ENCODE data around the gene PBX3.

PBX3 gene

DNA sequence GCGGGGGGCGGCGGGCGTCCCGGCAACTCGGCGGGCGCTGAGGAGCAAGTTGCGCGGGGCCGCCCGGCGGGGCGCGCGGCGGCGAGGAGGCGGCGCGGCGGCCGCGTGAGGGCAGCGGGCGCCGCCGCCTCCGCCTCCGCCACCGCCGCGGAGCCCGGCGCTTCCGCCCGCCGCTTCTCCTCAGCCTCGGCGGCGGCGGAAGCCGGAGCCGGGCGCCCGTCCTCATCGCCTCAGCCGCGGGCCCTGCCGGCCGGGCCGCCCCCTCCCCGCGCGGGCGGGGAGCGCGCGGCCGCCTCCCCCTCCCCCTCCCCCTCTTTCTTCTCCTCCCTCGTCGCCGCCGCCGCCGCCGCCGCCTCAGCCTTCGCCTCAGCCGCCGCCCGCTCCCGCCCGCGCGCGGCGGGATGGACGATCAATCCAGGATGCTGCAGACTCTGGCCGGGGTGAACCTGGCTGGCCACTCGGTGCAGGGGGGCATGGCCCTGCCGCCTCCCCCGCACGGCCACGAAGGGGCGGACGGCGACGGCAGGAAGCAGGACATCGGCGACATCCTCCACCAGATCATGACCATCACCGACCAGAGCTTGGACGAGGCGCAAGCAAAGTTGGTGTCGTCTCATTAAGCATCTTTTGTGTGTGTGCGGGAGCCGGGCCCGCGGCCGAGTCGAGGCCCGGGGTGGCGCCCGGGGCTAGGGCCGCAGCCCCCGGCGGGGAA is at the start of gene PBX3:
Gene PBX3, plus strand, starts transcription at position 321 of the 712 bp plus-strand sequence.
- peak; percentile 26 to 64 (median 54) for DNase-seq

- DNase-seq = no peak
Observed at GRCh38 chr9:125699870-125700269, 47.3 kb upstream of the PBX3 start.

DNA sequence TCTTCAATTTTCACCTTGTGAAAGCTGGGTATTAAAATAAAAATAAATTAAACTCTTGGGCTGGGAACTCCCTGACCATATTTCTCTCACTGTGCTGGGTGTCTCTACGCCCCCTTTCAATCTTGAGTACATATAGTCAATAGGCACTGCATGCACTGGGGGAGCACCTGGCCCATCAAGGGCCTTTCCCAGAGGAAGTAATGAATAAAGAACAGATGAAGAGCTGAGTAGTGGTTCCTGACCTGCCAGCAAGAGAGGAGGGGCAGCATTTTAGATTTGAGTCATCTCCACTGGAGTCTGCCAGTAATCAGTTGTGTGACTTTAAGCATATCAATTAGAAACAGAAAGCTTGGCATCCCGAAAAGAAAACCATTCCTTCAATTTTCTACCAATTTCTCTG is 46.4 kb upstream of the PBX3 start:
- DNase-seq = no peak

DNA sequence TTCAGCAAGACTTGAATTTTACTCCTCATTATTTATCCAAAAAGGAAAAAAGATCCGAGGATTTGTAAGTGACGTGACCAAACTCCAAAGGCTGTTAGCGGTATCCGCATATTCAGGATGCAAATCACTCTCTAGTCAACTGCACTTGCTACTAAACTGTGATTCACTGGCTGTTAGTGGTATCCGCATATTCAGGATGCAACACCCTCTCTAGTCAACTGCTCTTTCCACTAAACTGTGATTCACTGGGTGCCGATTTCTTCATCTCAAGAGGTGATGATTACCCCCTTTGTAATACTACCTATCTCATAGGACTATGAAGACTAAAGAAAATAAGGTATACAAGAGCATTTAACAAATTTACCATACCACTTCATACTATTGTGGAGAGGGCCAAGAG is 45.8 kb upstream of the PBX3 start:
- DNase-seq = no peak

DNA sequence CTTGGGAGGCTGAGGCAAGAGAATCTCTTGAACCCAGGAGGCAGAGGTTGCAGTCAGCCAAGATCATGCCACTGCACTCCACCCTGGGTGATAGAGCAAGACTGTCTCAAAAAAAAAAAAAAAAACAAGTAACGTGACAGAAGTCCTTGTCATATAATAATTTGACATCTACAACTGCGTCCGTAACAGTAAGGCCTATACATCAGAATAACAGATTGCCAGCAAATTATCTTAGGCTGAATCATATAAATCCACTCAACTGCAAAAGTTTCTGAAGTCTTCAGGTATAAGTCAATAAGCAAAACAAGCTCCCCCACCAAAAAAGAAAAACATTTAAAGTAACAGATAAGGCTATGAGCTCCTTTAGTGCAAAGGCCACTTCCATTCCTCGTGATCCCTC is 43.5 kb upstream of the PBX3 start:
- DNase-seq = no peak

DNA sequence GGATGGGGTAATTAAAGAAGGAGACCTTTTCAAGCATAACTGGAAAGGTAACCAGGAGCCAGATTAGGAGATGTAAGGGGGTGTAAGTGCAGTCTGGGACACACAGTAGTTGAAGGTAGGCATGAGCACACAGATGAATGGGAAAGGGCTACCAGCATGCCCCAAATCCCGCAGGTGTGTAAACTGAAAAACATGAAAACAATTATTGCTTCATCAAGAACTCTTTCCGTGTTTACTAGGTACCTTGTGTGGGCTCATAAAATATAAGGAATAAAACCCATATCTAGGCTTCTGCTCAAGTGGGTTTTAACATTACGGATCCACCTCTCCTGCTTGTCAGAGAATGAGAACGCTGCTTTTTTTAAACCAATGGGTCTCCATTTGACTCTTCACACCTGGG is 41.3 kb upstream of the PBX3 start:
- no peak for DNase-seq

DNA sequence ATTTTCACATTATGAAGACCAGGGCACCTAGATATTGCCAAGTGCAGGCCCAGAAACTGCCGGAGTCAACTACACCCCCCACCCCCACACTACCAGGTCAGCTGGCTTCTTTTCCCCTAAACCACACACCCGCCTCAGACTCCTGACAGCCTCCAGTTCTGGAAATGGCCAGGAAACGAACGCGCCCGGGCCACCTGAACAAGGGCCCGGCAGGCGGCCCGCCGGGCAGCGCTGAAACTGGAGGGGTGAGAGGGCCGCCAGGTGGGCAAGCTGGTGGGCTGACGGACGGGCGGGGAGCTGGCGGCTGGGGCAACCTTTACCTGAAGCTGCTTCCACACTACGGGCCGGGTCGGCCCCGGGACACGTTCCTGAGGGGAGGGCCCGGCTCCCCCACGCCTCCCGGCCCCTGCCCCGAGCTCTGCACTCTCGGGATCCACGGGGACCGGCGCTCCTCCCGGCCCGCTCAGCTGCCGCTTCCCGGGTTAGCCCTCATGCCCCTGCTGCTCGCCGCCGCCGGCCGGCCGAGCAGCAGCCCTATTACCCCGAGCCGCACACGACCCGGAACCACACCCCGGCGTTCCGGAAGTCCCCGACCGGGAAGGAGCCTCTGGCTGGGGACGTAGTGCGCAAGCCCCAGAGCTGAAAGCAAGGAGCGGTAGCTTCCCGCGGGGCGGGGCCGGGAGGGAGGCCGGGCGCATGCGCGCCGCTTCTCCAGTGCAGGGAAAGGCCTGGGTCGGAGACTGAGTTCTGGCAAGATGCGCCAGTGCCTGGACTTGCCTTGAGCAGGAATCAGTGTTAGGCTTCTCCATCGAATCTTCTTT is 40.3 kb upstream of the PBX3 start, which contains the start of gene MAPKAP1:
Gene MAPKAP1, minus strand, starts transcription at position 558 of the 821 bp plus-strand sequence. CDS start 34,634 bp downstream, outside the sequence.
- peak; percentile 74 to 91 (median 84) for DNase-seq

DNA sequence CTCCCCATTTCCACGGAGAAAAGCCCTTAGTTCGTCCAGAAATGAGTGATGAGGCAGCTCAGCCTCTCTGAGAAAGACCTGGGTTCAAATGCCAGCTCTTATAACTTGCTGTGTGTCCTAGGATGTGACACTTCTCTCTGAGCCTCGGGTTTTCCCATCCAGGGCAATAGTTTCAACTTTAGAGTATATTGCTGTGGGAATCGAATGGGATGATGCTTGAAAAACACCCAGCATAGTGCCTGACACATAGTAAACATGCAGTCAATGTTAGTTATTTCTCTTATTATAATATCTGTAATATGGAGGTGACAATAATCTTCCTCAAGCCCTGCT is 39.7 kb upstream of the PBX3 start:
- DNase-seq = no peak

DNA sequence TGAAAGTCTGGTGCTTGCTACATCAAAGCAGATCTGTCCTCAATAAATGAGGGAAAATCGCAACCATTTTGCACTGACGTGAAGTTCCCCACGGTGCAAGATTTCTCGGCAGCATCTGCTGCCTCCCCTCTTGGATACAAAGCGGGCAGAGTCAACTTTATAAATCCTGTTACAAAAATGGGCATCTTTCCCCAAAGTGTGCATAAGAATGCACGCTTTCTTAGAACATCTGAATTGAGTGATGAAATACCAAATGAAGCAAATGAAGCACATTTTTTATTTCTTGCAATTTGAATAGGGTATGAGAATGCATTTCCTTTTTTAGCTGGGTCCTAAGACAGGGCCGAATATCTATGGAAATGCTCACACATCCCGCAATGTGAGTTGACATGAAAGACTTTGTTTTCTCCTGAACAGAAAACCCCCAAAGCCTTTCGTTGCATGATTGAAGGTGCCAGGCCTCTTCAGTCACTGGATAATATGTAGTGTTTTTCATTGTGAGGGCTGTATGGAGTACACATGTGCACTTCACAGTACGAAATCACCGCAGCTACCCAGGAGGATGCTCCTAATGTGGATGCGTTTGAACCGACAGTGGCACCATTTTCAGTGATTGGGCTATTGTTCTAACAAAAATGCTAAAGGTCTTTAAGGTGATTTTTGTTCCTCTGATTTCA is 20.6 kb upstream of the PBX3 start:
- DNase-seq = no peak

GRCh38 chr9:125730168-125730567 is 17.0 kb upstream of the PBX3 start:
- no peak for DNase-seq

DNA sequence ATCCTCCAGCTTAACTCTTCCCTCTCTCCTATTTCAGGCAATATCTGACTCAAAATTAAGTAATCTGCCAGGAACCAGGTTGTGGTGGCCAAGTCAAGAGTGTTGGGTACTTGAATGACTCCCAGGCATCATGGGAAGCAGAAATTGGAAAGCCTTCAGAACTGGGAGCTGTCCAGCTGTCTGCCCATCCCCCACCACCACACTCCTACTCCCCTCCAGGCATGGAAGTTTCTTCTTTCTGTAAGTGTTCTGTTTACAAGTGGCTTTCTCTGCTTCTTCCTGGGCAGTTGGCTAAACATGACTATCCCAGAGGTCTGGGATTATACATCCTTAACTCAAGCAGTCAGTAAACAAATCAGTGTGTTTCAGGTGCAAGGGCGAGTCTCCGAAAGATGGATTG is 14.6 kb upstream of the PBX3 start:
- DNase-seq = no peak

GRCh38 chr9:125739436-125739835 is 7.7 kb upstream of the PBX3 start:
- no peak for DNase-seq

GRCh38 chr9:125742657-125743056 is 4.5 kb upstream of the PBX3 start:
- DNase-seq = no peak

- no peak for DNase-seq
Observed at GRCh38 chr9:125743682-125744428, 3.3 kb upstream of the PBX3 start.

DNA sequence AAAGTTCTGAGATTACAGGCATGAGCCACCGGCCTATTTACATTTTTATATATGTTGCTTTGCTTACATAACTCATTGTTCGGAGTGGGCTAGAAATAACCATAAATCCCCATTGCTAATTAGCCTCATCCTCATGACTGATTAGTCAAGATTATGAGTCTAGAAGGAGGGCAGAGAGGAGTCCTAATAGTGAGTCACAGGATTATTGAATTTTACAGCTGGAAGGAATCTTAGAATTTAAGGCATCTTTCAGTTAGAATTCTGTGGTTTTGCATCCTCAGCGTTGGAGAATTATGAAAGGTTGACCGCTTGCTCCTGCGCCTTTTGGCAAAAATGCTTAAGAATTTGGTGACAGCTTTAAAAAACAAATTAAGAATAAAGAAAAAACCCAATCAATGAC is 2.6 kb upstream of the PBX3 start:
- no peak for DNase-seq

DNA sequence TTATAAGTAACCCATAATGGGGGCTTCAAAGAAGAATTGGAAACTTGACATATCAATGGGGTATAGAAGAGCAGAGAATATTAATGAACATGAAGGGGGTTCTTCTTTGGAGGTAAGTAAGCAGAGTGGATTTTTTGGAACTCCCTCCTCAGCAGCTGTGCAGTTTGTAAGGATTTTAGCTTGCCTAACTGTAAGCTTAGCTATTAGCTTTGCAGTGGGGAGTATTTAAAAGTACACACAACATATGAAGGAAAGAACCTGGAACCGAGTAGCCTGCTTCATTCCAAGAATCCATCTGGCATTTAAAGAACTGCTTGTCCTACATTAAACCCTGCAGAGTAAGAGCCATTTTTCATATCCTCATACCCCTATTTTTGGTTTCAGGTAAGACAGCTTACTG is 2.2 kb upstream of the PBX3 start:
- DNase-seq = no peak

GRCh38 chr9:125745682-125746016 is 1.5 kb upstream of the PBX3 start:
- no peak for DNase-seq

DNA sequence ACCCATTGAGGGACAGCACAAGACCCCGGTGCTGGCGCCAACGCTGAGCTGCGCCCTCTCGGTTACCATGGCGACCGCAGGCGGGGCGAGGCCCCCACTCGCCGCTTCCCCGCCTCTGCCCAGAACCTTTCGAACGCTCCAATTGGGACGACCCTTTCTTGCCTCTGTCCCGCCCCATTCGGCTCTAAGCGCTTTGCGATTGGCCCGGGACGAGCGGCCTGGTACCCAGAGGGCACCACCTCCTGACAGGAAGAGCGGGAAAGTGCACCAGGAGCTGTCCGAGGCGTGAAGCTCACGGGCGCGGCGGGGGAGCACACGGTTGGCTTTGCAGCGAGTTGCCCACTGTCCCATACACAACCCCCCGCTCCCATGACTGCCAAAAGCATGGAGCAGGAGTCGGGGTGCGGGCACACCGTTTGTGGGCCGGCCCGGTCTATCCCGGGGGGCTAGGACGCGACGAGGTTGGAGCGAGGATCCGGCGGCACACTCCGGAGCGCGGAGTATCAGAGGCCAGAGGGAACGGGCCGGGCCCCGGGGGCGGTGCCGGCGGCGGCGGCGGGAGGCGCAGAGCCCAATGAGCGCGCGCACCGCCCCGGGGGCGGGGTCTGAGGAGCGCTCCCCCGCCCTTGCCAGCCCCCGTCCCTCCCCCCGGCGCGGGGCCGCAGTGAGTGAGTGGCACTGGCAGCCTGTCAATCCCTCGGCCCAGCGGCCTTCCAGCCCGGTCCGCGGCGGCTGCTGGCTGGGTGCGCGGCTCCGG is 978 bp upstream of the PBX3 start:
- peak; percentile 81 to 92 (median 88) for DNase-seq

DNA sequence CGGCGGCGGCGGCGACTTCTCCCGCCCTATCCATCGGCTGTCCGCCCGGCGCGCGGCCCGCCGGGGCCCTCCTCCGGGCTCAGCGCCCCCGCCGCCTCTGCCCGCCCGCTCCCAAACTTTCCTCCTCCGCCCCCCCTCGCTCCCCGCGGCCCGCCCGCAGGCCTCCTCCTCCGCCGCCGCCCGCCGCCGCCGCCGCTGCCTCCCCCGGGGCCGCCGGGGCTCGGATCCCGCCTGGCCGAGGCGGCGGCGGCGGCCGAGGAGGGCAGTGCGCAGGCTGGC is 460 bp upstream of the PBX3 start:
- DNase-seq = no peak

GRCh38 chr9:125747765-125748445 is 732 bp downstream of the PBX3 start:
- peak in 4 of 6 experiments; percentile 3 to 45 (median 34) for DNase-seq

GRCh38 chr9:125748446-125749099 is 1.4 kb downstream of the PBX3 start:
- peak in 4 of 6 experiments; percentile 10 to 45 (median 22) for DNase-seq

Data from stimulated activated naive CD4-positive, alpha-beta T cell (primary cell).